Activated T-helper 9 cell treated with anti-CD3 and anti-CD28 coated beads, Interleukin-2, amount 50 U/mL, for 16 hours (primary cell): Measurements from ENCODE around the gene ATG4D.

Experiments used
- DNase-seq: peaks from one replicate; pipeline ENCODE4 v3.0.0-alpha.2; 2020; ENCODE audit warnings: low read depth

Gene ATG4D

DNA sequence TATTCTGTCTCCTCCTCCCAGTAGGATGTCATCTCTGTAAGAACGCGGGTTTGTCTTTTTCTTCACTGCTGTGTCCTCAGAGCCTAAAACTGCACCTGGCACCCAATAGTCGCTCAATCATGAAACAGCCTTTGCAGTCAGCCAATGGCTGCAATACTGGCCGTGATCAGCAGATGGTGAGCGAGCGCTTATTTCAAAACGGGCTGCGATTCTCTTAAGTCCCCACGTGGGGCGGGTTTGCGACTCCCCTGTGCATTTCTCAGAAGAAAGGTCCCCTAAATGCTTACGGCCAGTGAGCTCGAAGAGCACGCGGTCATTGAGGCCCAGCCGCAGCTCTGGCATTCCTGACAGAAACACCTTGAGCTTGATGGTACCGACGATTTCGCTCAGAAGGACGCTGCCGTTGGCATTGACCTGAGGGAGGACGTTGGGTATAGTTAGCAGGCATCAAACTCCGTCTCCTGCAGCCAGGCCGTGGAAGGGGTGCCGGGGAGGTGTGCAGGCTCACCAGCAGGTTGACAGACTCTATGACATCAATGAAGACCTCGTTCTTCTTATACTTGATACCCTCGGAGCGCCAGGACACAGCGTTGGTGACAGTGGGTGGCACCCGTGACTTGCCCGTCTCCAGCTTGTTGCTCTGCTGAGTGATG is 37.4 kb downstream of the ATG4D start:
- DNase-seq: peak; percentile 77

DNA sequence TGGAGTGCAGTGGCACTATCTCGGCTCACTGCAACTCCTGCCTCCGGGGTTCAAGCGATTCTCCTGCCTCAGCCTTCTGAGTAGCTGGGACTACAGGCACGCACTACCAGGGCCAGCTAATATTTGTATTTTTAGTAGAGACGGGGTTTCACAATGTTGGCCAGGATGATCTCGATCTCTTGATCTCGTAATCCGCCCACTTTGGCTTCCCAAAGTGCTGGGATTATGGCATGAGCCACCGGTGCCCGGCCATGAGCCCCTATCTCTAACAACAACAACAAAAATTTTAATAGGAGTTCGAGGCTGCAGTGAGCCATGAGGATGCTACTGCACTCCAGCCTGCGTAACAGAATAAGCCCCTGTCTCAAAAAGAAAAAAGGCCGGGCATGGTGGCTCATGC is 38.4 kb downstream of the ATG4D start:
- no peak for DNase-seq

DNA sequence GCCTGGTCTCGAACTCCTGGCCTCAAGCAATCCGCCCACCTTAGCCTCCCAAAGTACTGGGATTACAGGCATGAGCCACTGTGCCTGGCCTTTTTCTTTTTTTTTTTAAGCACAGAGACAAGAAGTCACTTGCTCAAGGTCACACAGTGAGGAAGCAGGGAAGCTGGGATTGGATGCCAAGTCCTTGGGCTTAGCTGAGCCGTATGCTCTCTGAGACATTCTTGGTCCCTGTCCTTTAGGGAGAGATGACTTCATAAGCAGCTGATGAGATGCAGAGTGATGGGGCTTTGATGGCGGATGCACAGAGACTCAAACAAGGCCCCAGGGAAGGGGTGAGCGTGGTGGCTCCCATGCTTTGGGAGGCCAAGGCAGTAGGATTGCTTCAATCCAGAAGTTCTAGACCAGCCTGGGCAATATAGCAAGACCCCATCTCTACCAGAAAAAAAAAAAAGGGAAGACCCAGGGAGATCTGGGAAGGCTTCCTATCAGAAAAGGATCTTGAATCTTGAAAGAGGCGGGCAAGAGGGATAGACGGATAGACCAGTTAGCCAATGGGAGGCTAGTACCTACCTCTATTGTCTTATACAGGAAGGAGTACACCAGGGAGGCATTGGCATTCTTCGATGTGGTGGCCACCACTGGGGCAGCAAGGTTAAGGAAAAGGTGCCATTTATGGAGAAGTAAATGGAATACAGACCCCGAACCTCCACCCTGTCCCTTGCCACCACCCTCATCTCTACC is 39.5 kb downstream of the ATG4D start:
- DNase-seq: no peak

DNA sequence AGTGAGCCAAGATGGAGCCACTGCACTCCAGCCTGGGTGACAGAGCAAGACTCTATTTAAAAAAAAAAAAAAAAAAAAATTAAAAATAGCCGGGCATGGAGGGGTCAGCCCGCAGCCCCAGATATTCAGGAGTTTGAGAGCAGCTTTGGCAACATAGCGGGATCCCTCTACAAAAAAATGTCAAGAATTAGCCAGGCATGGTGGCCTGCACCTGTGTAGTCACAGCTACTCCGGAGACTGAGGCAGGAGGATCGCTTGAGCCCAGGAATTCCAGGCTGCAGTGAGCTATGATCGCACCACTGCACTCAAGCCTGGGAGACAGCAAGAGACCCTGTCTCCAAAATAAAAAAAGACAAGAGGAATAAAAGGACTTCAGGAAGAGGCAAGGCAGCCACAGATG is 42.7 kb downstream of the ATG4D start:
- no peak for DNase-seq

DNA sequence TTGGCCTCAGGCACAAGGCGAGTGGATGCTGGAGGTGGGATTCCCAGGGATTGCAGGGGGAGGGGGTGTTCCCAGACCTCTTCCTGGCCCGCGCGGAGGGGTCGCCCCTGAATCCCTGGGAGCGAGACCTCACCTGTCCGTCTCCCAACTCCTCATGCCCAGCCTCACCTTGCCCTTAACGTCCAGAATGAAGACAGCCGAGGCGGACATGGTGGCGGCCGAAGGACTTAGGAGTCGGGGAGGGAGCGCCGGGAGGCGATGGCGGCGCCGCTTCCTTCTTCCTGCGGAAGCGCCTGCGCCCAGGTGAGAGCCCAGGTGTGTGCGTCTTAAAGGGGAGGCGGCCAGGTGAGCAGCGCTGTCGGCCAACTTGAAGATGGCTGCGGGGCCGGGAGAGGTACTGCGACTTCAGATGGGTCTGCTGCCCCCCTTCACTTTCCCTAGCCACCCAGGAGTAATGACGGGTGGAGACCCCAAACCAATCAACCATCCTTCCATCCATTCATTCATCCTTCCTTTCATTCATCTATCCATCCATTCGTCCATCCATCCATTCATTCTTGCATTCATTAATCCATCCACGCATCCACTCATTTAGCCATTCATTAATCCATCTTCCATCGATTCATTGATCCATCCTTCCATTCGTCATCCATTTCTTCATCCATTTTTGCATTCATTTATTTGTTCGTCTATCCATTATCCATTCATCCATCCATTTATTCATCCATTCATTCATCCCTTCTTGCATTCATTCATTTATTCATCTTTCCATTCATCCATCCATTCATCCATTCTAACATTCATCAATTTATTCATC is 43.5 kb downstream of the ATG4D start, which contains the start of gene AP1M2:
Gene AP1M2 (minus strand): TSS at position 291 of the 817 bp plus-strand sequence. CDS start 81 bp downstream, at position 210.
- no peak for DNase-seq

DNA sequence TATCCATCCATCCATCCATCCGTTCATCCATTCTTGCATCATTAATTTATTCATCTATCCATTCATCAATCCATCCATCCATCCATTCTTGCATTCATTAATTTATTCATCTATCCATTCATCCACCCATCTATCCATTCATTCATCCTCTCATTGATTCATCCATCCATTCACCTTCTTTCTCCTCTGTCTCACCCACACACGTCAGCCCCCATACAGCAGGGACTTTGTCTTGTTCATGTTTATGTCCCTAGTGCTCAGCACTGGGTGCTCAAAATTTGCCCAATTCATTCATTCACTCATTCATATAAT is 44.1 kb downstream of the ATG4D start:
- no peak for DNase-seq

DNA sequence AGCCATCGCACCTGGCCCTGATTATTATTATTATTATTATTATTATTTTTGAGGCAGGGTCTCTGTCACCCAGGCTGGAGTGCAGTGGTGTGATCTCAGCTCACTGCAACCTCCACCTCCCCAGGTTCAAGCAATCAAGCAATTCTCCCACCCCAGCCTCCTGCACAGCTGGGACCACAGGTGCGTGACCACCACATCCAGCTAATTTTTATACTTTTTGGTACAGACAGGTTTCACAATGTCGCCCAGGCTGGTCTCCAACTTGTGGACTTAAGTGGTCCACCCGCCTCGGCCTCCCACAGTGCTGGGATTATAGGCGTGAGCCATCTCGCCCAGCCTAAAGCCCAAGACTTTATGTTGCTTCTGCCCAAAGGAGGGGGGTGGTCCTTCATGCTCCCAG is 49.4 kb downstream of the ATG4D start:
- DNase-seq: no peak

DNA sequence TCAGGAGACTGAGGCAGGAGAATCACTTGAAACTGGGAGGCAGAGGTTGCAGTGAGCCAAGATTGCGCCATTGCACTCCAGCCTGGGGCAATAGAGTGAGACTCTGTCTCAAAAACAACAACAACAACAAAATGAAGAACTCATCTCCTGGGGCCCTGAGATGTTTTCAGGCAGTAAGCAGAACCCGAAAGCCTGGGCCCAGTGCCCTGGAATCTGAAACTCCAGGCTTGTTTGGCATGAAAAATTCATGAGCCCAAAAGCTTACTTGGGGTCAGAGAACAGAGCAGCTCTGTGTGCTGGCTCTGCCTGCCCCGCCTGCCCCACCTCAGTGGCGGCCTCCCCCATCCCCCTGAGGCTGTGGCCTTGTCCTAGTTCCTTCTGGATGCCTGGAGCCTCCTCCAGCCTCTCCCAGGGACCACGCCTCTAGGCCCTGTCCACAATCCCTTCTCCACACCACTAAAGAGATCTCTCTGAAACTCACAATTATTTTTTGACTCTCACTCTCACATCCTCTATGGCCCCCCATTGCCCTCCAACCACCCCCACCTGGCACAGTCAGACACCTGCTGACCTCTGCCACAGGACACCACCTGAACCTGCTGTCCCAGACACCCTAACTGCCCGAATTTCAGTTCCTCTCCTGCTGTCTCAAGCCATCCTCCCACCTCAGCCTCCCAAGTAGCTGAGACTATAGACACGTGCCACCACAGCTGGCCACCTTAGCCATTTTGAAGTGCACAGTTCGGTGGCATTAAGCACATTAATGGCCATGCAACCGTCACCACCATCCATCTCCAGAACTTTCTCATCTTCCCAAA is 50.3 kb downstream of the ATG4D start:
- DNase-seq: no peak

DNA sequence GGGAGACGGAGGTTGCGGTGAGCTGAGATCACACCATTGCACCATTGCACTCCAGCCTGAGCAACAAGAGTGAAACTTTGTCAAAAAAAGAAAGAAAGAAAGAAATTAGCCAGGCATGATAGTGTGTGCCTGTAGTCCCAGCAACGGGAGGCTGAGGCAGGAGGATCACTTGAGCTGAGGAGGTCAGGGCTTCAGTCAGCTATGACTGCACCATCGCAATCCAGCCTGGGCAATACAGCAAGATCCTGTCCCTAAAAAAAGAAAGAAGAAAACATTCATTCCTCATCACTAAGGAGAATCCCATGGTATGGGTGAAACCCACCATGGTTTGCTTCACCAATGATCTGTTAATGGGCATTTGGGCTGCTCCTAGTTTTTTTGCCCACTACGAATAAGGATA is 56.4 kb downstream of the ATG4D start:
- DNase-seq: no peak

DNA sequence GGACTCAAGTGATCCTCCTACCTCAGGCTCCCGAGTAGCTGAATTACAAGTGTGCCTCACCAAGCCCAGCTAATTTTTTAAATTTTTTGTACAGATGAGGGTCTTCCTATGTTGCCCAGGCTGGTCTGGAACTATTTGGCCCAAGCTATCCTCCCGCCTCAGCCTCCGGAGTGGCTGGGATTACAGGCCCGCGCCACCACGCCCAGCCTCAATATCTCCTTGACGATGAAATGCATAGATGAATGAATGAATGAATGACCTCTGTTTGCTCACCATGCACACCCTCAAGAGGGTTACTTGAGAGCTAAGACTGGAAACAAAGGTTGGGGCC is 58.3 kb downstream of the ATG4D start:
- DNase-seq: no peak

DNA sequence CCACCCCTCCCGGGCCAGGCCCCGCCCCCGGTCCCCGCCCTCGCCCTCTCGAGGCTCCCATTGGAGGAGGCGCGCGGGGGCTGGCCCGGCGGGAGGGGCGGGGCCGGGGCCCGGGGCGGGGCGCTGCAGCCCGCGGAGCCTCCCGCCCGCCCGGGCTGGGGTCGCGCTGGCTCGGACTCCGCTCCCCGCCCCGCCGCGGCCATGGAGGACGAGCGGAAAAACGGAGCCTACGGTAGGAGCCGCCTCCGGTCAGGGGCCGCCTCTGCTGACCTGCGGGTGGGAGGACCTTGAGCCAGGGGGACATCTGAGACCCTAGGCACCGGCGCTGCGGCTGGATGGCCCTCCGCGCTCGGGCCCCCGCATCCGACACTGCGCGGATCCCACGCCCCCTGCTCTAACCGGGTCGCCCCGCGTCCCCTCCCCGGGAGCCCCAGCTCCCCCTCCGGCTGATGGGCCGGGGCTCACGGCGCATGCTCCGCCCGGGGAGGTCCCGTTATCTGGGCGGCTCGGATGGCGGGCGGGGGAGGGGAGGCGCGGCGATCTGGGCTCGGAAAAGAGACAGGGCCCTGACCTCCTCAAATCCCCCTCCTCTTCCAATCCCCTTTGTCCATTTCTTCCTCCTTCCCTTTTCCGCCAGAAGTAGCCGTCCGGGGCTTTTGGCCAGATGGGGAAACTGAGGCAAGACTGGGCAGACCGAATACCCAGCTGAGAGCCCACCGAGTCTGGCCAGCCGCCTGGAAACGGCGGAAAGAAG is 58.8 kb downstream of the ATG4D start:
- peak; percentile 85 for DNase-seq
